ENCODE results near the gene PWWP2B. TPM values are rescaled to one million over a fixed set of nuclear protein-coding genes. Genes with fewer than 3 reads are reported as not detected.
A peak's percentile ranks its signal among the peaks of the same experiment; 100 is the strongest.

PWWP2B gene
- total and polyA plus RNA-seq, 2 experiments from 2014 or later: 11.8 to 35.7 TPM

DNA sequence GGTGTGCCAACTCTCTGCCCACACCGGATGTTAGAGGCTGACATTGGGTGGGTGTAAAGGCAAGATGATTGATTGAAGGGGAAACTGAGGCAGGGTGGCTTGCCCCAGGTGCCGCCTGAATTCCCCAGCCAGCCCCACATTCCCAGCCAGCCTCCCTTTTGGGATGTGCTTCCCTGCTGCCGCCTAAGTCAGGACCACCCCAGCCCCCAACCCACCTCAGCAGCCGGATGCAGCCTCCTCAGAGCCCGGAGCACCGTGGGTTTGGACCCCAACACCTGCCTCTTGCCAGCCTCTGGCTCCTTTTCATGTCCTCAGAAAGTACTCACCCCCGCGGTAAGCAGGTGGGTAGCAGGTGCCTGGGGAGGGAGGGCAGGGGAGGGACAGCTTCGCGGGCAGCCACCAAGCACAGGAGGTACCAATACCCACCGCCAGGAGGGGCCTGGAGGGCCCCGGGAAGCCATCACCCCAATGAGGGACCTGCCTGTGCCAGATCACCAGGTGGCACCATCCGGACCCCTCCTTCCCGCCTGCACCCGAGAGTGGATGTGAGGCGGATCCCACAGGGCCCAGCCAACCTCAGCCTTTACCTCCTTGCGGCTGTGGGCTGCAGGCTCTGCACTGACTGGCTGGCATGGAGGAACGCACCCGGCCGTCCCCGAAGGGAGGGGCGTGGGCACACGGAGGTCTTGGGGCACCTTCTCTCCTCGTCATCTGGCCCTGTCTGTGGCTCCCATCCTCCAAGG lies 60.5 kb downstream of the PWWP2B start:
- Histone ChIP-seq H3K9me3 (ENCODE audit: low read depth) (no peaks in the 10 kb centered on the region), H3K36me3 (no peaks in the 10 kb centered on the region), H3K4me3 (no peak overlapping the region), H3K27ac (no peak overlapping the region), H3K27me3 (no peaks in the 10 kb centered on the region), H3K4me1 (ENCODE audit: low read depth) (peaks cover 6% of the 10 kb centered on the region)
- DNase-seq (ENCODE audit: low read depth in 1 of 2, low spot score in 1 of 2): no peak
- no peak for TF ChIP-seq CTCF (IDR thresholded peaks at IDR 0.05; ENCODE audit: low read depth, low read length)

DNA sequence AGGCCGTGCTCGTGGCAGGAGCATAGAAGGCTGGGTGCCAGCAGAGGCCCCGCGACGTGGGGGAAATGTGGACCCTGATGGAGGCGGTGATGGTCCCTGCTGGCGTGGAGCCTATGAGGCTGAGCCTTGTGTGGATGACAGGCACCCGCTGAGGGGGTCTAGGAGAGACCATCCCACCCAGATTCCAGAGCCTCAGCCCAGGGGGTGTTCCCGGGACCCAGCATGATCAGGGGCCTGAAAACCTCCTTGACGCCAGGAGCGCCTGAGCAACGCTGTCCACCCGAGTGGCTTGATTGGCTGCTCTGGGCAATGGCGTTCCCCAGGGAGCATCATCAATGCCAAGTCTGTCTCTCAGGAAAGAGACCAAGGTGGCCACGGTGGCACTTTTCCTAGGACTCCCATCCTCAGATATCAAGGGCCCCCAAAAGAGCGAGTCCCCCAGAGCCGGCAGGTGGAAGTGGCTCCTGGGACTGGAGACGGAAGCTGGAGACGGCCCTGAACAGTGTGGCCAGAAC lies 61.1 kb downstream of the PWWP2B start:
- H3K36me3 ChIP-seq: no peaks in the 10 kb centered on the region
- no peak for TF ChIP-seq CTCF (IDR thresholded peaks at IDR 0.05; ENCODE audit: low read depth, low read length)
- peaks cover 6% of the 10 kb centered on the region for H3K4me1 ChIP-seq (ENCODE audit: low read depth)
- H3K27ac ChIP-seq: no peak overlapping the region
- H3K4me3 ChIP-seq: no peak overlapping the region
- DNase-seq (ENCODE audit: low read depth in 1 of 2, low spot score in 1 of 2): no peak
- no peaks in the 10 kb centered on the region for H3K9me3 ChIP-seq (ENCODE audit: low read depth)
- H3K27me3 ChIP-seq: no peaks in the 10 kb centered on the region

DNA sequence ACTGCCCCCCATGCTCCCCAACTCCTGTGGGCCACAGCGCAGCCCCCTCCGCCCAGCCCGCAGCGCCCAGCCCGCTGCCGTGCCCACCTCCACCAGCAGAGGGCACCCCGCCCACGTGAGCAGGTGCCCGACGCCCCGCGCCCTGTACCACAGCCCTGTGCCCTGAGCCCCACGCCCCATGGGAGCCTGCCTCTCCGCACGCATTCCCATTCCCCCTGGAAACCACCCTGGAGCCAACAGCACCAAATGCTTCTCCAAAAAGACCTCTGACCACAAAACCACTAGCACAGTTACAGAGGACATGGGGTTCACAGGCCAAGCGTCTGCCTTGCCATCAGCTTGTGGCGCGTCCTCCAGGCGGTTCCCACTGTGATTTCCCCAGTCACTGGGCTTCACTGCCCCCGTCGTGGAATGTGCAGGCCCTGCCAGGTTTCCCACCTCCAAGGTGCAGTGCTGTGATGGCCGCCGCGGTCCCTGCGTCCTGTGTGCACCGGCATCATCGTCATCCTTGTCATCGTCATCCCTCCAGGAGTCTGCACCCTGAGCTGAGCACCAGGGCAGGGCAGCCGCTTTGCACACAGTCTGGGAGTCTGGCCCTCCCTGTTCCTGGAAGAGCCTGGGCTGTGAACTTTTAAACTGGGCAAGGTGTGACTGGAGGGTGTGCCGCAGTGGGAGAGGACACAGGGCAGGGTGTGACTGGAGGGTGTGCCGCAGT lies 61.7 kb downstream of the PWWP2B start:
- TF ChIP-seq CTCF (IDR thresholded peaks at IDR 0.05; ENCODE audit: low read depth, low read length): peak; percentile 90
- Histone ChIP-seq H3K36me3 (no peaks in the 10 kb centered on the region), H3K27ac (no peak overlapping the region), H3K4me1 (ENCODE audit: low read depth) (peaks cover under 1% of the 10 kb centered on the region), H3K9me3 (ENCODE audit: low read depth) (no peaks in the 10 kb centered on the region), H3K4me3 (no peak overlapping the region), H3K27me3 (no peaks in the 10 kb centered on the region)
- peak; percentile 38 to 72 for DNase-seq (ENCODE audit: low read depth in 1 of 2, low spot score in 1 of 2)

GRCh38 chr10:132459301-132460003 lies 62.5 kb downstream of the PWWP2B start:
- H3K4me1 ChIP-seq (ENCODE audit: low read depth): peaks cover 6% of the 10 kb centered on the region
- H3K27ac ChIP-seq: no peak overlapping the region
- DNase-seq (ENCODE audit: low read depth in 1 of 2, low spot score in 1 of 2): no peak
- H3K4me3 ChIP-seq: no peak overlapping the region
- no peaks in the 10 kb centered on the region for H3K36me3 ChIP-seq
- no peak for TF ChIP-seq CTCF (IDR thresholded peaks at IDR 0.05; ENCODE audit: low read depth, low read length)
- no peaks in the 10 kb centered on the region for H3K27me3 ChIP-seq
- H3K9me3 ChIP-seq (ENCODE audit: low read depth): no peaks in the 10 kb centered on the region

GRCh38 chr10:132460071-132460470 lies 63.1 kb downstream of the PWWP2B start:
- Histone ChIP-seq H3K4me1 (ENCODE audit: low read depth) (peaks cover 12% of the 10 kb centered on the region), H3K27ac (no peak overlapping the region), H3K36me3 (no peaks in the 10 kb centered on the region), H3K4me3 (no peak overlapping the region), H3K9me3 (ENCODE audit: low read depth) (no peaks in the 10 kb centered on the region), H3K27me3 (no peaks in the 10 kb centered on the region)
- no peak for TF ChIP-seq CTCF (IDR thresholded peaks at IDR 0.05; ENCODE audit: low read depth, low read length)
- DNase-seq (ENCODE audit: low read depth in 1 of 2, low spot score in 1 of 2): no peak
